Prostate gland (tissue), 2 donors: ENCODE measurements around the gene FBXO34.

Source experiments
- POLR2AphosphoS5 ChIP-seq: sonication (generic); formaldehyde crosslinking; IDR thresholded peaks from one replicate; pipeline ENCODE4 v1.6.1; 2017; ENCODE audit warnings: antibody characterized with exemption
- TF ChIP-seq, protein P1 (sequence below), 4 experiments: fragments of 200-600 bp in 2 of 4; fragments of 450-650 bp in 2 of 4; sonication (generic) in 2 of 4; IDR thresholded peaks; 1 replicate in 3 of 4; 2 replicates in 1 of 4; pipeline ENCODE4 v1.5.1; 2016 to 2019; ENCODE audit warnings: antibody characterized with exemption in 4 of 4, mild to moderate bottlenecking in 2 of 4, moderate library complexity in 2 of 4

DNA sequence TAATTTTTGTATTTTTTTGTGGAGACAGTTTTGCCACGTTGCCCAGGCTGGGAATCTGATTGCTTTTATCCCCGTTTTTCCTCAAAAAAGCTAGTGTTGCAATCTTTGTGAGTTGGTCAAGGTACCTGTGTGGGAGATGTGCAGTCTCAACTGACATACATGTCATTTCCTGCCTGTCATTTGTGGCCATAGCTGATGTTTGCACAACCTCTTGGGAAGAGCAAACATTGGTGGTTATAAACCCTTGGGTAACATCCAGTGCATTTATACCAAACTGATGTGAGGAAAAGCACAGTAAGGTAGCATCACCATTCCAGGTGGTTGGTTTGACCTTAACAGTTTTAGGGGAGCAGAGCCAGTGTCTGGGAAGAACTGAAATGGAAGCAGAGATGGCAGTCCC, 85.7 kb downstream of the FBXO34 start:
- TF ChIP-seq, protein P1, sequence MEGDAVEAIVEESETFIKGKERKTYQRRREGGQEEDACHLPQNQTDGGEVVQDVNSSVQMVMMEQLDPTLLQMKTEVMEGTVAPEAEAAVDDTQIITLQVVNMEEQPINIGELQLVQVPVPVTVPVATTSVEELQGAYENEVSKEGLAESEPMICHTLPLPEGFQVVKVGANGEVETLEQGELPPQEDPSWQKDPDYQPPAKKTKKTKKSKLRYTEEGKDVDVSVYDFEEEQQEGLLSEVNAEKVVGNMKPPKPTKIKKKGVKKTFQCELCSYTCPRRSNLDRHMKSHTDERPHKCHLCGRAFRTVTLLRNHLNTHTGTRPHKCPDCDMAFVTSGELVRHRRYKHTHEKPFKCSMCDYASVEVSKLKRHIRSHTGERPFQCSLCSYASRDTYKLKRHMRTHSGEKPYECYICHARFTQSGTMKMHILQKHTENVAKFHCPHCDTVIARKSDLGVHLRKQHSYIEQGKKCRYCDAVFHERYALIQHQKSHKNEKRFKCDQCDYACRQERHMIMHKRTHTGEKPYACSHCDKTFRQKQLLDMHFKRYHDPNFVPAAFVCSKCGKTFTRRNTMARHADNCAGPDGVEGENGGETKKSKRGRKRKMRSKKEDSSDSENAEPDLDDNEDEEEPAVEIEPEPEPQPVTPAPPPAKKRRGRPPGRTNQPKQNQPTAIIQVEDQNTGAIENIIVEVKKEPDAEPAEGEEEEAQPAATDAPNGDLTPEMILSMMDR (IDR thresholded peaks at IDR 0.05): no peak
- TF ChIP-seq POLR2AphosphoS5: no peak
